Retinal pigment epithelial cell (primary cell): ENCODE measurements around the gene DUOX1.

Experiments
- DNase-seq: peaks from one replicate; pipeline ENCODE4 v3.0.0-alpha.2; 2010; ENCODE audit warnings: low read depth
- H3K4me3 ChIP-seq: 2 replicates; pipeline ENCODE4 v1.5.1; 2011; ENCODE audit warnings: mild to moderate bottlenecking, low read length, control low read depth, moderate library complexity
- TF ChIP-seq, protein P1 (sequence below): conservative IDR thresholded peaks from 2 replicates; pipeline ENCODE4 v1.5.1; 2011; ENCODE audit warnings: low read depth, low read length, control low read depth, inconsistent platforms

Gene DUOX1

DNA sequence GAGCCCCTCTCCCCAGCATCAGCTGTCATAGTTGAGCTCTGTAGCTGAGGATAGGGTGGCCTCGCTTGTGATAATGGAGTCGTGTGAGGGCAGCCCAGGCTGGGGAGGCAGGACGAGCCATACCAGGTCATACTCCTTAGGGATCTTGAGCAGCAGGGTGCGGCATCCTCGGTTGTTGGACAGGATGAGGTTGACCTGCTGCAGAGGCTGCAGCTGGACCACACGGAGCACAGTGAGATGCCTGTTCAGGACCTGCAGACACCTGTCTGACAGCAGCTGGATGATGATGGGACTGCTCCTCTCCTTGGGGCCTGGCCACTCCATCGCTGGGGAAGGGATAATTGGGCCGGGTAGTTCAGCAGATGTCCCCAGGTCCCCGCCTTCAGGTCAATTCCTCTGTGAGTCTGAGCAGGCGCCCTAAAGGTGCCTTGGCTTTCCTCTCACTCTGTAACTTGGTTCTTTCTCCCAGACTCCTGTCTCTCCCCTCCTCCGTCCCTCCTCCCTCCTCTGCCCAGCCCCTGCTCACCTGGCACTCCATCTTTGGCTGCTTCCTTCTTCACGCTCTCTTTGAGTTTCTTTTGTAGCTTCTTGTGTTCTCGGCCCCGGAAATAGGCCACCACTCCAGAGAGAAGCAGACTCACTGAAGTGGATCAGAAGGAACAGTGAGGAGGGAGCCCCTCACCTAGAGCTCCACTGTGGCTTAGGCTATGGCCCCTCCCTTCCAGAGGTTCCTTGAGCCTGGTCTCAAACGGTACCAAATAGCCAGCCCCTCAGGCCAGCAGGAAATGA lies 23.6 kb upstream of the DUOX1 start:
- TF ChIP-seq, protein P1, sequence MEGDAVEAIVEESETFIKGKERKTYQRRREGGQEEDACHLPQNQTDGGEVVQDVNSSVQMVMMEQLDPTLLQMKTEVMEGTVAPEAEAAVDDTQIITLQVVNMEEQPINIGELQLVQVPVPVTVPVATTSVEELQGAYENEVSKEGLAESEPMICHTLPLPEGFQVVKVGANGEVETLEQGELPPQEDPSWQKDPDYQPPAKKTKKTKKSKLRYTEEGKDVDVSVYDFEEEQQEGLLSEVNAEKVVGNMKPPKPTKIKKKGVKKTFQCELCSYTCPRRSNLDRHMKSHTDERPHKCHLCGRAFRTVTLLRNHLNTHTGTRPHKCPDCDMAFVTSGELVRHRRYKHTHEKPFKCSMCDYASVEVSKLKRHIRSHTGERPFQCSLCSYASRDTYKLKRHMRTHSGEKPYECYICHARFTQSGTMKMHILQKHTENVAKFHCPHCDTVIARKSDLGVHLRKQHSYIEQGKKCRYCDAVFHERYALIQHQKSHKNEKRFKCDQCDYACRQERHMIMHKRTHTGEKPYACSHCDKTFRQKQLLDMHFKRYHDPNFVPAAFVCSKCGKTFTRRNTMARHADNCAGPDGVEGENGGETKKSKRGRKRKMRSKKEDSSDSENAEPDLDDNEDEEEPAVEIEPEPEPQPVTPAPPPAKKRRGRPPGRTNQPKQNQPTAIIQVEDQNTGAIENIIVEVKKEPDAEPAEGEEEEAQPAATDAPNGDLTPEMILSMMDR: no peak
- H3K4me3 ChIP-seq: no peak overlapping the region
- DNase-seq: no peak

DNA sequence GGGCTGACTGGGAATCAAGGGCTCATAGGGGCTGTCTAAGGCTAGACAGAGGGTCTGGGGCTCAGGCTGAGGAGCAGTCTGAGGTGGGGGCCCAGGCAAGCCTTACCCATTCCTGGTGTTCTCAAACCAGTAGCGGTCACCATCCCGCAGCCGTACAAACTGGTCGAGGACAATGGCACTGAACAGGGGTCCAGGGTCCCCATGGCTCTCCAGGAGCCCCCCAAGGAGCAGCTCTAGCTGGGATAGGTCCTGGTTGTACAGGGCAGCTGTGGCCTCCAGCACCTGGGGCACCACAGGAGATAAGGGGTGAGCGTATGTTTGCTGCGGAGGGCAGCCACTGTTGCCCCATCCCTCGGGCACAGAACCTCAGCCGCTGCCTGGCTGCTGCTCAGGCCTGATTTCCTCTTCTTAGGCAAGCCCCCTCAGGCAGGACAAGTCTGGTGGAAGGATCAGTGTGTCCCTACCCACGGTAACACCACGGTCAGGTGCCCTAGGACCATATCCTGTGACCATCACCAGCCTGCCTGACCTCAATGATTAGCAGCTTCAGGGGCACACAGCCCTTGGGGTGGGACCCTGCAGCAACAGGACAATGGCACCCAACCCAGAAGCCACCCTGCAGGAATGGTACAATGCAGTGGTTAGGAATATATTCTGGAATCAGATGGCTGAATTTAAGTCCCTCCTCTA lies 21.7 kb upstream of the DUOX1 start:
- TF ChIP-seq, protein P1: no peak
- no peak overlapping the region for H3K4me3 ChIP-seq
- no peak for DNase-seq

DNA sequence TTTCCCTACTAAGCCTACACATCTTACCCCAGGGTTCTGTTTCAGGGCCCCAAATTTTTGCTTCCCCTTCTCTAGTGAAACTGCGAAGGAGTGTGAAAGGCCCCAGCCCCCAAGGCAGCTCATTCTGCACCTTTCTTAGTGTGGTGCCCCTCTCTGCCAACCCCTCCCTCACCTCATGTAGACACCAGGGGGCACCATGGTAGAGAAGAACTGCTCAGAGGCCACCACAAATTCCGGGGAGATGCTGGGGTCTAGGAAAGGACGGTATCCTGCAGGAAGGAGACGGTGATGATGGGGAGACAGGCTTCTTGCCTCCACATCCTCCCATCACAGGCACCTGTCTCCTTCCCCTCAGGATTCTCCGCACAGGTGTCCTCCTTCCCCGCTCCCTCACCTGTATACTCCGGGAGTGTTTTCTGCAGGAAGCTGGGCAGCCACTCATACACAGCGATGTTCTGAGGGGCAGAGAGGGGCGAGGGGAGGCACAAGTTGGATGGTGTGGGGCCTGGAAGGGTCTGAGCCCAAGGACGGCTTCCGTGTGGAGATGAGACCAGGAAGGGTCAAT lies 19.5 kb upstream of the DUOX1 start:
- TF ChIP-seq, protein P1: peak; percentile 35
- no peak for DNase-seq

DNA sequence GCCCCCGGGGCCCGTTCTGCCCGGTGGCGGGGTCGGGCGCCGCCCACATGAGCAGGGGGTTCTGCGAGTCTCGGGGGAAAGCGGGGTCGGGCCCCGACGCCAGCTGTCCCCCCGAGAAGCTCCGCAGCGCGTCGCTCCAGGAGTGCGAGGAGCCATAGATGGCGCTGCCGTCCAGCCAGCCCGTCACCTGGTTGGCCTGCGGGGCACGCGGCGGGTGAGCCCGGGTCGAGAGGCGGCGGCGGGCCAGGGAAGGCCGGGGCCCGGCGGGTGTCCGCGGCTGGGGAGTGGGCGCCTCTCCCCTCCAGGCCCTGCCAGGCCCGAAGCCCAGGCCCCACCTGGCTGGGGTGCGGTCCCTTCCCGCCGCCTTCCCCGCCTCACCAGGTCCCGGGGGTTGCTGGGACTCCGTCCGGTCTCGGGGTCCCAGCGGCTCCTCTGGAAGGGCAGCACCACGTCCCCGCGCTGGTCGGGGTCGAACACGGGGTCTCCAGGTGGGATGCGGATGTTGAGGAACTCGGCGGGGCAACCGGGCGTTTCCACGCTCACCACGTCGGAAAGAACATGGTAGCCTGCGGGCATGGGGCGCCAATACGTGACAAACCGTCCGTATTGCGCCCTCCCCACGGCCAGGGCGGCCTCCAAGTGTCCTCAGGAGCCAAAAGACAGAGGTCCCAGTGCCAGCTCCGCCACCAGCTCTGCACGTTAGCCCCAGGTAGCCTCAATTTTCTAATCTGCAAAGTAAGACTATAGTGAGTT lies 18.2 kb upstream of the DUOX1 start:
- TF ChIP-seq, protein P1: no peak
- H3K4me3 ChIP-seq: no peak overlapping the region
- DNase-seq: no peak

More for the DNA sequence above, 19.5 kb upstream of the DUOX1 start:
- no peak overlapping the region for H3K4me3 ChIP-seq

DNA sequence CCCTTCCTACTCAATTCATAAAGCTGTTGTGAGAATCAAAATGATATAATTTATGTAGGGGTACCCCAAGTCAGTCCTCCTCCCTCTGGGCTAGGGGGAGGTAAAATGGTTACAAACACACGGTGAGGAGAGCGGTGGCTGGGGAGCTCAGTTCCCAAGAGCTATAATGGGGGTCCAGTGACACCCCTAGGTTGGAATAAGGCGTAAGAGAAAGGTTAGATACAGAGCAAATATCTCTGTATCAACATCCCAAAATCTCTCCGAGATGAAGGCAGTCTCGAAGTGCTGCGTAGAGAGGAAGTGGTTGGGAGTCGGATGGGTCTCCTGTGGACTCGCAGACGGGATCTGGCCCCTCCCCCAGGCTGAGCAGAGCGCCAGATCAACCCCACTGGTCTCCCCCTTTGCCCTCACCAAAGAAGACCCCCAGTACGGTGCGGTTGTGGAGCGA lies 17.6 kb upstream of the DUOX1 start:
- no peak overlapping the region for H3K4me3 ChIP-seq

DNA sequence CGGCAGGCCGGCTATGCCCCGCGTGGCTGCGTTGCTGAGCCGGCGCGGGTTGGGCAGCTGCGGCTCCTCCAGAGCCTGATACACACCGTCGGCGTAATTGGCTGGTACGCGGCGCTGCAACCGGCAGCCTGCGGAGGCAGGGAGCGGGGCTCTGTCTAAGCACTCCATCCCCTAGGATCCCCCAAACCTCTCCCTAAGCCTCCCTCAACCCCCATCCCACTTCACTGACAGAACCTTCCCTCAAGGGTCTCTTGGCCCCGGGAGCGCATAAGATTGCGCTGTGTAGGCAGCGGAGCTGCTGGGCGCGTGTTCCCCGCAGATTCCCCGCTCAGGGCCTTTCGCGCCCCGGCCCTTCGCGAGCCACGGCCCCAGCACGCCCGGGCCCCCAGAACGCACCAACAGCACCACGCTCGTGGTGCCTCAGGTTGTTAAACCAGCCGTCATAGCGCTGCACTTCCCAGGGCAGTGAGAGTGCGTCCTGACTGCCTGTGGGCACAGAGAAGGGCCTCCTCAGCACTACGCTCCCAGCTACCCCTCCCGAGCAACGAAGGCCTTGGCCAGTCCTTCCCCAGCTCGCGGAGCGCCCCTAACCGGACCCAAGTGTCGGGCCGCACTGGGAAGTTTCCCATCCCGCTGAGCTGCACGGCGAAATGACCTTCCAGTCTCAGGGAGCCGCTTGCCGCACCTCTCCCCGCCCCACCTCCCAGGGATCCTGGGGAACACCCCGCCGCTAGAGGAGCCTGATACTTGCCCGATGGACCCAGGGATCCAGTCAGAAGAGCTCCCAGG lies 17.0 kb upstream of the DUOX1 start:
- no peak overlapping the region for H3K4me3 ChIP-seq
- TF ChIP-seq, protein P1: no peak
- no peak for DNase-seq

More for the DNA sequence above, 17.6 kb upstream of the DUOX1 start:
- no peak for DNase-seq
- TF ChIP-seq, protein P1: no peak
